PC-9 (cell line): ENCODE measurements around the gene FUBP3. TPM values are rescaled to one million over a fixed set of nuclear protein-coding genes. Genes with fewer than 3 reads are reported as not detected.

Source experiments
- BruUV-seq: library from RNA; stranded (reverse); fragments of 400-500 nt; replicated peaks from 2 replicates; lab custom pipeline; 2021; lab: Mats Ljungman, UMichigan
- CTCF ChIA-PET: fragments of 300-600 bp; sonication (Branson Sonifier 250); formaldehyde crosslinking; loops from one replicate; lab custom pipeline; 2022; ENCODE audit warnings: antibody characterized with exemption; lab: Charles Lee
- POLR2A ChIA-PET: fragments of 300-600 bp; sonication (Branson Sonifier 250); formaldehyde crosslinking; loops from one replicate; lab custom pipeline; 2022; ENCODE audit warnings: antibody characterized with exemption; ENCODE audit not compliant: unreplicated experiment; lab: Charles Lee
- DNase-seq, 2 experiments: peaks; one replicate each; pipeline versions ENCODE4 v3.0.0 to v3.0.0-alpha.2; 2015 to 2022; ENCODE audit warnings: mixed read lengths in 1 of 2
- H2AFZ ChIP-seq: fragments of 200-600 bp; sonication (generic); 2 replicates; pipeline ENCODE4 v1.8.1; 2017; ENCODE audit warnings: antibody characterized with exemption
- H3F3A ChIP-seq: fragments of 200-600 bp; sonication (generic); 2 replicates; pipeline ENCODE4 v1.8.1; 2017; ENCODE audit warnings: antibody characterized with exemption, mild to moderate bottlenecking, low read depth; ENCODE audit not compliant: insufficient read depth
- H3K27ac ChIP-seq: fragments of 200-600 bp; sonication (generic); 2 replicates; pipeline ENCODE4 v1.6.1; 2016; ENCODE audit warnings: mixed run types
- H3K27me3 ChIP-seq: fragments of 200-600 bp; sonication (generic); 2 replicates; pipeline ENCODE4 v1.6.1; 2016; ENCODE audit warnings: low read depth, mixed run types; ENCODE audit not compliant: insufficient read depth
- H3K36me3 ChIP-seq: fragments of 200-600 bp; sonication (generic); 2 replicates; pipeline ENCODE4 v1.6.1; 2016; ENCODE audit warnings: low read depth, mixed run types
- H3K4me1 ChIP-seq: fragments of 200-600 bp; sonication (generic); replicated peaks from 2 replicates; pipeline ENCODE4 v1.6.1; 2016; ENCODE audit warnings: mixed run types; ENCODE audit not compliant: insufficient read depth
- H3K4me2 ChIP-seq: fragments of 200-600 bp; sonication (generic); 2 replicates; pipeline ENCODE4 v1.6.1; 2017; ENCODE audit warnings: mixed run types
- H3K4me3 ChIP-seq: fragments of 200-600 bp; sonication (generic); 2 replicates; pipeline ENCODE4 v1.6.1; 2016; ENCODE audit warnings: mixed run types
- H3K79me2 ChIP-seq: fragments of 200-600 bp; sonication (generic); 2 replicates; pipeline ENCODE4 v1.6.1; 2017; ENCODE audit warnings: low read depth, mixed run types
- H3K9me2 ChIP-seq: fragments of 200-600 bp; sonication (generic); 2 replicates; pipeline ENCODE4 v1.8.1; 2017; ENCODE audit warnings: mild to moderate bottlenecking; ENCODE audit not compliant: insufficient read depth
- H3K9me3 ChIP-seq: fragments of 200-600 bp; sonication (generic); 2 replicates; pipeline ENCODE4 v1.8.1; 2016; ENCODE audit warnings: low read depth; ENCODE audit not compliant: insufficient read depth
- H4K20me1 ChIP-seq: fragments of 200-600 bp; sonication (generic); 2 replicates; pipeline ENCODE4 v1.8.1; 2017; ENCODE audit not compliant: insufficient read depth
- CTCF ChIP-seq: fragments of 200-600 bp; sonication (generic); conservative IDR thresholded peaks from 2 replicates; pipeline ENCODE4 v1.6.1; 2017; ENCODE audit warnings: mixed run types, antibody characterized with exemption, mild to moderate bottlenecking, moderate library complexity
- EZH2 ChIP-seq: fragments of 200-600 bp; sonication (generic); IDR thresholded peaks from 2 replicates; pipeline ENCODE4 v1.8.0; 2017; ENCODE audit warnings: antibody characterized with exemption, low read depth
- intact Hi-C: fragments of 100-400 bp; cut with micrococcal nuclease; formaldehyde crosslinking; loops from one replicate; pipeline ENCODE4 v1.10.0; 2022; ENCODE audit not compliant: unreplicated experiment
- total RNA-seq: library from RNA; stranded (reverse); gene quantifications from 2 replicates; pipeline ENCODE4 v1.2.3, GENCODE V29; 2021

The FUBP3 gene
- total RNA-seq, 1 experiment from 2014 or later = 75.6 TPM

GRCh38 chr9:130651752-130652151 lies 72.4 kb downstream of the FUBP3 start:
- no peaks in the 10 kb centered on the region for H4K20me1 ChIP-seq
- no peaks in the 10 kb centered on the region for H3K4me1 ChIP-seq
- no peak for TF ChIP-seq CTCF
- TF ChIP-seq EZH2 = no peak
- H3K9me2 ChIP-seq = no peaks in the 10 kb centered on the region
- H3K27me3 ChIP-seq = no peaks in the 10 kb centered on the region
- POLR2A ChIA-PET = no interaction called here
- no peak overlapping the region for H3K4me2 ChIP-seq
- intact Hi-C loops = no loop called here
- H3F3A ChIP-seq = no peaks in the 10 kb centered on the region
- H3K9me3 ChIP-seq = no peaks in the 10 kb centered on the region
- H2AFZ ChIP-seq = no peak overlapping the region
- no TSS peak for BruUV-seq
- no peak for DNase-seq
- H3K27ac ChIP-seq = no peak overlapping the region
- H3K79me2 ChIP-seq = no peaks in the 10 kb centered on the region
- H3K36me3 ChIP-seq = no peaks in the 10 kb centered on the region
- CTCF ChIA-PET = interaction anchor here (0.5 kb wide), 1 partner anchor 8 kb away, joined by 7 read pairs; no protein-coding TSS in a partner anchor
- no peak overlapping the region for H3K4me3 ChIP-seq

GRCh38 chr9:130654879-130655278 lies 75.5 kb downstream of the FUBP3 start:
- Histone ChIP-seq H3K4me2 (no peak overlapping the region), H3K9me2 (no peaks in the 10 kb centered on the region), H3K27me3 (peaks cover 11% of the 10 kb centered on the region), H3K36me3 (no peaks in the 10 kb centered on the region), H2AFZ (no peak overlapping the region), H3K79me2 (no peaks in the 10 kb centered on the region), H3K4me1 (no peaks in the 10 kb centered on the region), H3K4me3 (no peak overlapping the region), H3K9me3 (no peaks in the 10 kb centered on the region), H4K20me1 (no peaks in the 10 kb centered on the region), H3K27ac (no peak overlapping the region), H3F3A (no peaks in the 10 kb centered on the region)
- DNase-seq = no peak
- CTCF ChIA-PET = no interaction called here
- TF ChIP-seq CTCF = no peak
- TF ChIP-seq EZH2 = no peak
- intact Hi-C loops = no loop called here
- BruUV-seq = no TSS peak
- POLR2A ChIA-PET = interaction anchor here (0.6 kb wide), 1 partner anchor 456 kb away, joined by 7 read pairs; no protein-coding TSS in a partner anchor

- BruUV-seq = no TSS peak
- Histone ChIP-seq H2AFZ (no peak overlapping the region), H3K4me3 (no peak overlapping the region), H3K79me2 (no peaks in the 10 kb centered on the region), H3K27ac (no peak overlapping the region), H3K4me1 (no peaks in the 10 kb centered on the region), H4K20me1 (no peaks in the 10 kb centered on the region), H3K36me3 (no peaks in the 10 kb centered on the region), H3F3A (no peaks in the 10 kb centered on the region), H3K9me2 (no peaks in the 10 kb centered on the region), H3K27me3 (peaks cover 15% of the 10 kb centered on the region), H3K9me3 (no peaks in the 10 kb centered on the region), H3K4me2 (no peak overlapping the region)
- intact Hi-C loops = no loop called here
- no peak for DNase-seq
- POLR2A ChIA-PET = no interaction called here
- TF ChIP-seq CTCF (no peak), EZH2 (no peak)
- CTCF ChIA-PET = no interaction called here
Observed at GRCh38 chr9:130658893-130659698, 79.7 kb downstream of the FUBP3 start.
